HG03097 (cell line): ENCODE measurements around the gene ATG16L2.
"Not testable (repeated sequence)": the region's sequence is repeated elsewhere in the genome, so short reads cannot be mapped to it uniquely, and the experiment has no call there.

Experiments
- ATAC-seq: cut with Tn5 transposase; IDR thresholded peaks from one replicate; pipeline ENCODE4 v1.9.1; 2021; ENCODE audit not compliant: unreplicated experiment, low FRiP score

ATG16L2 gene

GRCh38 chr11:72823105-72823804, 9.0 kb downstream of the ATG16L2 start:
- no peak for ATAC-seq

GRCh38 chr11:72824020-72824419, 9.8 kb downstream of the ATG16L2 start:
- no peak for ATAC-seq

GRCh38 chr11:72824811-72825505, 10.7 kb downstream of the ATG16L2 start:
- ATAC-seq: no peak

DNA sequence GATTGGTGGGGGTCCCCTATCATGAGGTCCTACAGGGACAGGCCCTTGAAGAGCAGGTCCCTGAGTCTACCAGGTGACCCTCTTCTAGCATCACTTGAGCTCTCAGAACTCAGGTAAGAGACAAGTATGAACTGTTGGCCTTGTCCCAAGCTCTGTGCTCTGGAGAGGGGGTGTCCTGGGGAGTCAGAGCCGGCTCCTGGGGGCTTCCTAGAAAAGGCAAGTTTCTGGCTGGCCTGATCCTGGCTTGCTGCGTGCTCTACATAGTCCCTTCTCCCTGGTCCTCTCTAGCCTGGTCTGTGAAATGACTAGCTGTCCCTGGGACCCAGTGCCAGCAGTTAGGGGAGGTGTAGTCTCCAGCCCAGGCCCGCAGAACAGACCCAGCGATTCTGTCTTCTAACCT, 11.4 kb downstream of the ATG16L2 start:
- no peak for ATAC-seq

GRCh38 chr11:72826191-72826941, 12.2 kb downstream of the ATG16L2 start:
- ATAC-seq: no peak

- no peak for ATAC-seq
These were observed 12.8 kb downstream of the ATG16L2 start for GRCh38 chr11:72826942-72827480.

GRCh38 chr11:72827656-72828055, 13.4 kb downstream of the ATG16L2 start:
- not testable (repeated sequence) for ATAC-seq

DNA sequence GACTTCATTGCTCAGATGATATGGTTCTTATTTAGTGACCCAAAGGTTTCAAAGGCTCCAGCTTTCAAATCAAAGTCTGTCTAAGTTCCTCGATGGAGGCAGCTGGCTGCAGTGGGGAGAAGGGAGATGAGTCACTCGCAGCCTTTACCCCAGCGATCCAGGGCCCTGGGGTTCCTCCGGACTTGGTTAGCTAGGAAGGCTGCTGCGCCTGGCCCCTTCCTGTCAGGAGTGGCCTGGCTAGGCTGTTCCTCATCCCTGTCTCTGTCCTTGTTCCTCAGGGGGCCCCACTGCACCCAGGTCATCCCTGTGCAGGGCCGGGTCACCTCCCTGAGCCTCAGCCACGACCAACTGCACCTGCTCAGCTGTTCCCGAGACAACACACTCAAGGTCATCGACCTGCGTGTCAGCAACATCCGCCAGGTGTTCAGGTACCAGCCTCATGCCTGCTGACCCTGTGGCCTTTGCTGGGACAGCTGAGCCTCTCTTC, 13.9 kb downstream of the ATG16L2 start:
- no peak for ATAC-seq

- no peak for ATAC-seq
These were observed 14.5 kb downstream of the ATG16L2 start for GRCh38 chr11:72828692-72829101.

- ATAC-seq: no peak
These were observed 15.0 kb downstream of the ATG16L2 start for GRCh38 chr11:72829178-72829577.

- no peak for ATAC-seq
These were observed 15.8 kb downstream of the ATG16L2 start for GRCh38 chr11:72829884-72830533.

GRCh38 chr11:72831521-72832300, 17.5 kb downstream of the ATG16L2 start:
- ATAC-seq: no peak

GRCh38 chr11:72832301-72833082, 18.3 kb downstream of the ATG16L2 start:
- no peak for ATAC-seq

DNA sequence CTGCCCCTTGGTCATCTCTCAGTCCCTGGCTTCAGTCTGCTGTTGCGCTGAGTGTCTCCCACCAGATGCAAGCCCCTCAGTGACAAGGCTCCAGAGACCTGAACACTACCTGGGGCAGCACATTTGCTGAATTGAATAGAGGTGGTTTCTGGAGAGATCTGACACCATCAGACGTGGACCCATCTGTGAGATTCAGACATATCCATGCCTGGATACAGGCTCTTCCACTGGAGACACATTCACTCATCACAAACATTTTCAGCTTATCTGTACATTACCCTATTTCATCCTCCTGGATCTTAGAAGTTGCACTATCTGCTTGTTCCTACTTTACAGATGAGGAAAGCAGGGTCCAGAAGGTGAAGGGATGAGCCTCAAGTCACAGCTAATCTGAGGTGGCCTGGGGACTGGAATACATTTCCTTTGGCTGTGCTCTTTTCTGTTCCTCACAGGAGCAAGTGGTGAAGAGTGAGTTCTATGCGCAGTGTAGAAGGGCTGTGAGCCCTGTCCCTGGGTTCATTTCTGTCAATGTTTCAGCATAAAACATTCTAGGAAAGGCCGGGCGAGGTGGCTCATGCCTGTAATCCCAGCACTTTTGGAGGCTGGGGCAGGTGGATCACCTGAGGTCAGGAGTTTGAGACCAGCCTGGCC, 19.0 kb downstream of the ATG16L2 start:
- no peak for ATAC-seq

- no peak for ATAC-seq
These were observed 19.7 kb downstream of the ATG16L2 start for GRCh38 chr11:72833811-72834493.

DNA sequence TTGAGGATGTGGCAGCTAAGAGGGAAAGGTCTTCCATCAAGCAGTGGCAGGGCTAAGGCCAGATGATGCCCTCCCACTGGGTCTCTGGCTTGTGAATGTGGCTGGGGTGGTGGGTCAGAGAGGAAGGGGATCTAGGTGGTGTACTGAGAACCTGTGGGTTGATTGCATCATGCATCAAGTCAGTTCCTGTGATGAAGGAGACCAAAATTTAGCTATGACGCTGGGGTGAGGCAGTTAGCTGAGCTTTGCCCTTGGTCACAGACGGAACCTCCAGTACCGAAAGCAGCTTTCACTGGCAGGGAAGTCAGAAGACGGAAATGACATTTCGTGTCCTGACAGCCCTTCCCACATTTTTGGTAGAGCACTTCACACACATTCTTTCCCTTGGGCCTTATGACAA, 20.7 kb downstream of the ATG16L2 start:
- no peak for ATAC-seq

DNA sequence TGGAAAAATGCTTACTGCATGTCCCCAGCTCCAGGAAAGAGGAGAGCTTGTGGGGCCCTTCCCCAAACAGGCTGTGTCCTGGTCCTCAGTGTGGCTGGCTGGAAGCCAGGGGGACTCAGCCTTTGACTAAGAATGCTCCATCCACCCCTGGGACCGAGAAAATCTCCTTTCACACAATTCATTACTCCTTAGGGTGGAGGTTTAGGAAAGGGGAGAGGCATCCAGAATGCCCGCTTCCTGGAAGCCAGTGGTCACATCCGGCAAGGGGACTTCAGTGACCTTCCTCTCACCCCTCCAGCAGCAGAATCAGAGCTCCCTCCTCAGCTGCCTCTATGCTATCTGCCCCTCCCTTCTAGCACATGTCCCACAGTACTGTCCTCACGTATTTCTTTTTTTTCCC, 21.9 kb downstream of the ATG16L2 start:
- no peak for ATAC-seq

DNA sequence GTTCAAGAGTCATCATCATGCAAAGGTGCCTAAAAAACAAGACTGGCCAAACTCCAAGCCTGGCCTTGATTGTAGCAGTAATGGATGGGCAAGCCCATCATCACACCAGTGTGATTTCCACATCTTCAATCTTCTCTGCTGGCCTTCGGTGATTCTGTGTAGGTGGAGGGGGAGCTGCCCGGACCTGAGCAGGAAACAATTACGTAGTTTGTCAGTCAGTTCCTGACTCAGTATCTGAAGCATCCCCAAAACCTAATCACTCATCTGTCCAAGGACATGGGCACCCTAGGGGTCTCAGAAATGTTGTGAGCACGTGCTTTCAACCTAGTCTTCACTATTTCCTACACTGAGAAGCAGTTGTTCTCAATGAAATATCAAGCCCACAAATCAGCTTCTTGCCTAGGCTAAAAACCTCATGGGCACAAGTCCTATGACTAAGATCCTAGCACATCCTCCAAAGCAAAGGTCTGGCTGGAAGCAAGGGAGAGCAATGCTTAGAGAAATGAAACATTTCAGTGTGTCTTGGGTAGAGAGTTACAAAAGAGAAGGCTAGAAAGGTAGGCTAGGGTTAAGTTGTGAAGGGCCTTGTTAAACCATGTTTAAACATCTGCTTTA, 24.6 kb downstream of the ATG16L2 start:
- ATAC-seq: no peak
